SK-N-SH treated with all-trans-retinoic acid at 6 μM for 48 hours (cell line): ENCODE results near the gene CTNNBL1.

Experiments used
- ATAC-seq: fragments of 200-7000 bp; cut with Tn5 transposase; 3 replicates; pipeline ENCODE4 v1.9.1; 2020; ENCODE audit warnings: mild to moderate bottlenecking, moderate library complexity
- ARNTL ChIP-seq: fragments of 450-650 bp; formaldehyde crosslinking; IDR thresholded peaks from 2 replicates; pipeline ENCODE4 v1.5.0; 2020; ENCODE audit warnings: low read depth, mild to moderate bottlenecking, moderate library complexity, borderline replicate concordance
- BACH2 ChIP-seq: fragments of 250-450 bp; sonication (Bioruptor Pico); IDR thresholded peaks from 2 replicates; pipeline ENCODE4 v1.9.0; 2021; ENCODE audit warnings: mild to moderate bottlenecking, borderline replicate concordance
- CSDC2 ChIP-seq: fragments of 250-450 bp; sonication (Bioruptor Pico); IDR thresholded peaks from 2 replicates; pipeline ENCODE4 v1.5.0; 2020; ENCODE audit warnings: mild to moderate bottlenecking, moderate library complexity
- ESRRG ChIP-seq: fragments of 250-450 bp; sonication (Bioruptor Pico); IDR thresholded peaks from 2 replicates; pipeline ENCODE4 v1.6.1; 2021; ENCODE audit warnings: mild to moderate bottlenecking
- GLIS3 ChIP-seq: fragments of 250-450 bp; sonication (Bioruptor Pico); IDR thresholded peaks from 2 replicates; pipeline ENCODE4 v1.5.0; 2020; ENCODE audit warnings: mild to moderate bottlenecking, moderate library complexity
- ISL1 ChIP-seq: fragments of 250-450 bp; sonication (Bioruptor Pico); IDR thresholded peaks from 2 replicates; pipeline ENCODE4 v2.1.2; 2022; ENCODE audit warnings: mild to moderate bottlenecking, moderate library complexity
- OSR1 ChIP-seq: fragments of 250-450 bp; sonication (Bioruptor Pico); IDR thresholded peaks from 2 replicates; pipeline ENCODE4 v1.8.0; 2022; ENCODE audit warnings: moderate library complexity, mild to moderate bottlenecking, inconsistent platforms
- PPARA ChIP-seq: fragments of 250-450 bp; sonication (Bioruptor Pico); IDR thresholded peaks from 2 replicates; pipeline ENCODE4 v1.5.0; 2020; ENCODE audit warnings: mild to moderate bottlenecking, borderline replicate concordance
- RARB ChIP-seq: fragments of 250-450 bp; sonication (Bioruptor Pico); IDR thresholded peaks from 2 replicates; pipeline ENCODE4 v1.8.0; 2021; ENCODE audit warnings: mild to moderate bottlenecking, moderate library complexity
- SNAI2 ChIP-seq: fragments of 250-450 bp; sonication (Bioruptor Pico); IDR thresholded peaks from 2 replicates; pipeline ENCODE4 v1.5.0; 2020; ENCODE audit warnings: mild to moderate bottlenecking, moderate library complexity
- TOX ChIP-seq: fragments of 250-450 bp; sonication (Bioruptor Pico); IDR thresholded peaks from 2 replicates; pipeline ENCODE4 v1.8.0; 2021; ENCODE audit warnings: mild to moderate bottlenecking, moderate library complexity, borderline replicate concordance
- ZC3H10 ChIP-seq: fragments of 250-450 bp; sonication (Bioruptor Pico); IDR thresholded peaks from 2 replicates; pipeline ENCODE4 v1.5.1; 2021; ENCODE audit warnings: mild to moderate bottlenecking, moderate library complexity
- ZFP30 ChIP-seq: fragments of 450-650 bp; formaldehyde crosslinking; IDR thresholded peaks from 2 replicates; pipeline ENCODE4 v1.5.0; 2022; ENCODE audit warnings: mild to moderate bottlenecking, moderate library complexity
- ZNF565 ChIP-seq: fragments of 450-650 bp; formaldehyde crosslinking; conservative IDR thresholded peaks from 2 replicates; pipeline ENCODE4 v1.5.0; 2020; ENCODE audit warnings: low read depth, mild to moderate bottlenecking, moderate library complexity
- ZNF70 ChIP-seq: fragments of 450-650 bp; formaldehyde crosslinking; IDR thresholded peaks from 2 replicates; pipeline ENCODE4 v1.5.0; 2020; ENCODE audit warnings: mild to moderate bottlenecking, moderate library complexity
- ZNF8 ChIP-seq: fragments of 450-650 bp; formaldehyde crosslinking; IDR thresholded peaks from 2 replicates; pipeline ENCODE4 v1.5.0; 2020; ENCODE audit warnings: mild to moderate bottlenecking, moderate library complexity
- TF ChIP-seq, protein P1 (sequence below): fragments of 250-450 bp; sonication (Bioruptor Pico); IDR thresholded peaks from 2 replicates; pipeline ENCODE4 v1.5.1; 2021; ENCODE audit warnings: mild to moderate bottlenecking, moderate library complexity
- TF ChIP-seq, protein P2 (sequence below): fragments of 250-450 bp; sonication (Bioruptor Pico); IDR thresholded peaks from 2 replicates; pipeline ENCODE4 v1.5.0; 2020; ENCODE audit warnings: mild to moderate bottlenecking, moderate library complexity
- TF ChIP-seq, protein P3 (sequence below): fragments of 250-450 bp; sonication (Bioruptor Pico); IDR thresholded peaks from 2 replicates; pipeline ENCODE4 v1.5.1; 2020; ENCODE audit warnings: low read depth, mild to moderate bottlenecking, moderate library complexity
- TF ChIP-seq, protein P4 (sequence below): fragments of 250-450 bp; sonication (Bioruptor Pico); IDR thresholded peaks from 2 replicates; pipeline ENCODE4 v1.8.0; 2020; ENCODE audit warnings: mild to moderate bottlenecking, moderate library complexity, borderline replicate concordance
- TF ChIP-seq, protein P5 (sequence below): fragments of 250-450 bp; sonication (Bioruptor Pico); IDR thresholded peaks from 2 replicates; pipeline ENCODE4 v1.8.0; 2021; ENCODE audit warnings: low read depth, mild to moderate bottlenecking, moderate library complexity, borderline replicate concordance

Gene CTNNBL1

DNA sequence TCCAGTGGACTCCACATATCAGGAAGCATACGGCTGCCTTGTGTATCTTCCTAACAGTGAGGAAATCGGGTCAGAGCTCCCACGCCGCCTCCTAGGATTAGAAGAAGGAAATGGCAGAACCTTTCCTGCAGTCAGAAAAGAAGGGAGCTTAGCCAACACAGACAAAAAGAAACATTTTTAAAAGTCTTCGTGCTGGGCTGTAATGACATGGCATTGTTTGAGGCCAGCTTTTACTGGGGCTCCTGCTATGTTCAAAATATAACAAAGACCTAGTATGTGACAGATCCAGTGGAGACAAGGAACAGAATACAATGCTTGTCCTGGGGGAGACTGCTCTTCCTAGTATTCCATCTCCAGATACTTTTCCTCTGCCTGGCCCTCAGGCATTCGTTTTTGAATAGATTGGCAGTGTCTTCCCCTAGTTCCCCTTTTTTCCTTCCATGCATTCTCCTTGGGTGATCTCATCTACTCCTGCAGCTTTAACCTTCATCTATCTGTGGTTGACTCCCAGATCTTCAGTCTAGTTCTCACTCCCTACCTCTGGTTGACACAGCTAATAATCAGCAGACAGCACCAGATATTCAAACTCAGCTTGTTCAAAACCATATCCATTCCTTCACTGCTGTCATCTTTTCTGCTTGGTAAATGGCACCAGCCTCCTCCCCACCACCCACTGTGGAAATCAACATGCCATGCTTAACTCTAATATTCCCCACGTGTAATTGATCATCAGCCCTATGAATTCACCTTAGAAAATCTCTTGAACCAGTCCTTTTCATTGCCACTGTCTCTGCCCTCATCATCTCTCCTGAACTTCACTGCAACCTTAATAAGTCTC lies 114.6 kb downstream of the CTNNBL1 start:
- TF ChIP-seq GLIS3 (CRISPR knock-in tag) (no peak), ZNF565 (no peak), ZC3H10 (CRISPR knock-in tag) (no peak), SNAI2 (CRISPR knock-in tag) (no peak), CSDC2 (CRISPR knock-in tag) (no peak), ESRRG (no peak), ZNF8 (CRISPR knock-in tag) (no peak), RARB (CRISPR knock-in tag) (no peak), BACH2 (CRISPR knock-in tag) (no peak), OSR1 (CRISPR knock-in tag) (no peak), ARNTL (CRISPR knock-in tag) (no peak), ISL1 (CRISPR knock-in tag) (no peak), TOX (no peak), ZFP30 (CRISPR knock-in tag) (no peak)
- TF ChIP-seq, protein P1, sequence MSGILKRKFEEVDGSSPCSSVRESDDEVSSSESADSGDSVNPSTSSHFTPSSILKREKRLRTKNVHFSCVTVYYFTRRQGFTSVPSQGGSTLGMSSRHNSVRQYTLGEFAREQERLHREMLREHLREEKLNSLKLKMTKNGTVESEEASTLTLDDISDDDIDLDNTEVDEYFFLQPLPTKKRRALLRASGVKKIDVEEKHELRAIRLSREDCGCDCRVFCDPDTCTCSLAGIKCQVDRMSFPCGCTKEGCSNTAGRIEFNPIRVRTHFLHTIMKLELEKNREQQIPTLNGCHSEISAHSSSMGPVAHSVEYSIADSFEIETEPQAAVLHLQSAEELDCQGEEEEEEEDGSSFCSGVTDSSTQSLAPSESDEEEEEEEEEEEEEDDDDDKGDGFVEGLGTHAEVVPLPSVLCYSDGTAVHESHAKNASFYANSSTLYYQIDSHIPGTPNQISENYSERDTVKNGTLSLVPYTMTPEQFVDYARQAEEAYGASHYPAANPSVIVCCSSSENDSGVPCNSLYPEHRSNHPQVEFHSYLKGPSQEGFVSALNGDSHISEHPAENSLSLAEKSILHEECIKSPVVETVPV (CRISPR knock-in tag) = no peak
- TF ChIP-seq, protein P2, sequence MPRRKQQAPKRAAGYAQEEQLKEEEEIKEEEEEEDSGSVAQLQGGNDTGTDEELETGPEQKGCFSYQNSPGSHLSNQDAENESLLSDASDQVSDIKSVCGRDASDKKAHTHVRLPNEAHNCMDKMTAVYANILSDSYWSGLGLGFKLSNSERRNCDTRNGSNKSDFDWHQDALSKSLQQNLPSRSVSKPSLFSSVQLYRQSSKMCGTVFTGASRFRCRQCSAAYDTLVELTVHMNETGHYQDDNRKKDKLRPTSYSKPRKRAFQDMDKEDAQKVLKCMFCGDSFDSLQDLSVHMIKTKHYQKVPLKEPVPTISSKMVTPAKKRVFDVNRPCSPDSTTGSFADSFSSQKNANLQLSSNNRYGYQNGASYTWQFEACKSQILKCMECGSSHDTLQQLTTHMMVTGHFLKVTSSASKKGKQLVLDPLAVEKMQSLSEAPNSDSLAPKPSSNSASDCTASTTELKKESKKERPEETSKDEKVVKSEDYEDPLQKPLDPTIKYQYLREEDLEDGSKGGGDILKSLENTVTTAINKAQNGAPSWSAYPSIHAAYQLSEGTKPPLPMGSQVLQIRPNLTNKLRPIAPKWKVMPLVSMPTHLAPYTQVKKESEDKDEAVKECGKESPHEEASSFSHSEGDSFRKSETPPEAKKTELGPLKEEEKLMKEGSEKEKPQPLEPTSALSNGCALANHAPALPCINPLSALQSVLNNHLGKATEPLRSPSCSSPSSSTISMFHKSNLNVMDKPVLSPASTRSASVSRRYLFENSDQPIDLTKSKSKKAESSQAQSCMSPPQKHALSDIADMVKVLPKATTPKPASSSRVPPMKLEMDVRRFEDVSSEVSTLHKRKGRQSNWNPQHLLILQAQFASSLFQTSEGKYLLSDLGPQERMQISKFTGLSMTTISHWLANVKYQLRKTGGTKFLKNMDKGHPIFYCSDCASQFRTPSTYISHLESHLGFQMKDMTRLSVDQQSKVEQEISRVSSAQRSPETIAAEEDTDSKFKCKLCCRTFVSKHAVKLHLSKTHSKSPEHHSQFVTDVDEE (CRISPR knock-in tag) = no peak
- TF ChIP-seq, protein P3, sequence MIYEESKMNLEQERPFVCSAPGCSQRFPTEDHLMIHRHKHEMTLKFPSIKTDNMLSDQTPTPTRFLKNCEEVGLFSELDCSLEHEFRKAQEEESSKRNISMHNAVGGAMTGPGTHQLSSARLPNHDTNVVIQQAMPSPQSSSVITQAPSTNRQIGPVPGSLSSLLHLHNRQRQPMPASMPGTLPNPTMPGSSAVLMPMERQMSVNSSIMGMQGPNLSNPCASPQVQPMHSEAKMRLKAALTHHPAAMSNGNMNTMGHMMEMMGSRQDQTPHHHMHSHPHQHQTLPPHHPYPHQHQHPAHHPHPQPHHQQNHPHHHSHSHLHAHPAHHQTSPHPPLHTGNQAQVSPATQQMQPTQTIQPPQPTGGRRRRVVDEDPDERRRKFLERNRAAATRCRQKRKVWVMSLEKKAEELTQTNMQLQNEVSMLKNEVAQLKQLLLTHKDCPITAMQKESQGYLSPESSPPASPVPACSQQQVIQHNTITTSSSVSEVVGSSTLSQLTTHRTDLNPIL (CRISPR knock-in tag) = no peak
- TF ChIP-seq, protein P4, sequence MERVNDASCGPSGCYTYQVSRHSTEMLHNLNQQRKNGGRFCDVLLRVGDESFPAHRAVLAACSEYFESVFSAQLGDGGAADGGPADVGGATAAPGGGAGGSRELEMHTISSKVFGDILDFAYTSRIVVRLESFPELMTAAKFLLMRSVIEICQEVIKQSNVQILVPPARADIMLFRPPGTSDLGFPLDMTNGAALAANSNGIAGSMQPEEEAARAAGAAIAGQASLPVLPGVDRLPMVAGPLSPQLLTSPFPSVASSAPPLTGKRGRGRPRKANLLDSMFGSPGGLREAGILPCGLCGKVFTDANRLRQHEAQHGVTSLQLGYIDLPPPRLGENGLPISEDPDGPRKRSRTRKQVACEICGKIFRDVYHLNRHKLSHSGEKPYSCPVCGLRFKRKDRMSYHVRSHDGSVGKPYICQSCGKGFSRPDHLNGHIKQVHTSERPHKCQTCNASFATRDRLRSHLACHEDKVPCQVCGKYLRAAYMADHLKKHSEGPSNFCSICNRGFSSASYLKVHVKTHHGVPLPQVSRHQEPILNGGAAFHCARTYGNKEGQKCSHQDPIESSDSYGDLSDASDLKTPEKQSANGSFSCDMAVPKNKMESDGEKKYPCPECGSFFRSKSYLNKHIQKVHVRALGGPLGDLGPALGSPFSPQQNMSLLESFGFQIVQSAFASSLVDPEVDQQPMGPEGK (CRISPR knock-in tag) = no peak
- TF ChIP-seq, protein P5, sequence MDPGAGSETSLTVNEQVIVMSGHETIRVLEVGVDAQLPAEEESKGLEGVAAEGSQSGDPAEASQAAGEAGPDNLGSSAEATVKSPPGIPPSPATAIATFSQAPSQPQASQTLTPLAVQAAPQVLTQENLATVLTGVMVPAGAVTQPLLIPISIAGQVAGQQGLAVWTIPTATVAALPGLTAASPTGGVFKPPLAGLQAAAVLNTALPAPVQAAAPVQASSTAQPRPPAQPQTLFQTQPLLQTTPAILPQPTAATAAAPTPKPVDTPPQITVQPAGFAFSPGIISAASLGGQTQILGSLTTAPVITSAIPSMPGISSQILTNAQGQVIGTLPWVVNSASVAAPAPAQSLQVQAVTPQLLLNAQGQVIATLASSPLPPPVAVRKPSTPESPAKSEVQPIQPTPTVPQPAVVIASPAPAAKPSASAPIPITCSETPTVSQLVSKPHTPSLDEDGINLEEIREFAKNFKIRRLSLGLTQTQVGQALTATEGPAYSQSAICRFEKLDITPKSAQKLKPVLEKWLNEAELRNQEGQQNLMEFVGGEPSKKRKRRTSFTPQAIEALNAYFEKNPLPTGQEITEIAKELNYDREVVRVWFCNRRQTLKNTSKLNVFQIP = no peak
- ATAC-seq = no peak

DNA sequence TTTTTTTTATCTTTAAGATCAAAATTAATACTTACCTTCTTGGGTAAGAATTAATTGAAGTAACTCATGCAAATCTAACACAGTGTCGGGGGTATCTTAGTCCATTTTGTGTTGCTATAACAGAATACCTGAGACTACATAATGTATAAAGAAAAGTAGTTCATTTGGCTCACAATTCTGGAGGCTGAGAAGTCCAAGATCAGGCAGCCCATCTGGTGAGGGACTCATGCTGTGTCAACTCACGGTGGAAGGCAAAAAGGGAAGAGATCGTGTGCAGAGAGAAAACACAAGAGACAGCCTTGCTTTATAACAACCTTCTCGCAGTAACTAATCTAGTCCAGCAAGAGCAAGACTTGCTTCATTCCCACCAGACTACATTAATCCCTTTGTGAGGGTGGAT lies 116.2 kb downstream of the CTNNBL1 start:
- TF ChIP-seq RARB (CRISPR knock-in tag) (no peak), ZC3H10 (CRISPR knock-in tag) (no peak), SNAI2 (CRISPR knock-in tag) (no peak), ARNTL (CRISPR knock-in tag) (no peak), BACH2 (CRISPR knock-in tag) (no peak), GLIS3 (CRISPR knock-in tag) (no peak), ZNF70 (CRISPR knock-in tag) (no peak), ISL1 (CRISPR knock-in tag) (no peak), CSDC2 (CRISPR knock-in tag) (no peak), PPARA (CRISPR knock-in tag) (no peak)
- TF ChIP-seq, protein P5 = no peak
- TF ChIP-seq, protein P3 (CRISPR knock-in tag) = no peak
- TF ChIP-seq, protein P4 (CRISPR knock-in tag) = no peak
- ATAC-seq = no peak
